ENCODE results near the gene ELP4. TPM values are rescaled to one million over a fixed set of nuclear protein-coding genes. Genes with fewer than 3 reads are reported as not detected.
"Not testable (repeated sequence)": the region's sequence is repeated elsewhere in the genome, so short reads cannot be mapped to it uniquely, and the experiment has no call there.

ELP4 gene
- total RNA-seq, 3 donors from 2014 or later, result 22.2 to 36.1 (median 24.6) TPM

- Histone ChIP-seq H3K4me3 (no peak overlapping the region), H3K4me1 (no peaks in the 10 kb centered on the region), H3K9me3 (no peaks in the 10 kb centered on the region), H3K27ac (no peak overlapping the region), H3K36me3 (no peaks in the 10 kb centered on the region), H3K27me3 (no peaks in the 10 kb centered on the region)
- TF ChIP-seq POLR2A (IDR thresholded peaks at IDR 0.05) (no peak), CTCF (IDR thresholded peaks at IDR 0.05) (no peak), POLR2AphosphoS5 (IDR thresholded peaks at IDR 0.05) (no peak)
- no peak for DNase-seq (ENCODE audit: low spot score in 2 of 2)
- intact Hi-C loops (cut with DNase I; ENCODE audit: low total_unique reads), result no loop called here
Observed at GRCh38 chr11:31535479-31535878, 25.9 kb downstream of the ELP4 start.

- no peaks in the 10 kb centered on the region for H3K36me3 ChIP-seq
- intact Hi-C loops (cut with DNase I; ENCODE audit: low total_unique reads), result no loop called here
- DNase-seq (ENCODE audit: low spot score in 2 of 2), result no peak
- no peaks in the 10 kb centered on the region for H3K4me1 ChIP-seq
- H3K4me3 ChIP-seq, result no peak overlapping the region
- H3K27me3 ChIP-seq, result no peaks in the 10 kb centered on the region
- no peaks in the 10 kb centered on the region for H3K9me3 ChIP-seq
- no peak overlapping the region for H3K27ac ChIP-seq
- TF ChIP-seq POLR2A (IDR thresholded peaks at IDR 0.05), result no peak
- no peak for TF ChIP-seq POLR2AphosphoS5 (IDR thresholded peaks at IDR 0.05)
- no peak for TF ChIP-seq CTCF (IDR thresholded peaks at IDR 0.05)
Observed at GRCh38 chr11:31542862-31543261, 33.3 kb downstream of the ELP4 start.

GRCh38 chr11:31555938-31556337 lies 46.4 kb downstream of the ELP4 start:
- no peak for DNase-seq (ENCODE audit: low spot score in 2 of 2)
- no peaks in the 10 kb centered on the region for H3K27me3 ChIP-seq
- no peak overlapping the region for H3K4me3 ChIP-seq
- H3K4me1 ChIP-seq, result no peaks in the 10 kb centered on the region
- intact Hi-C loops (cut with DNase I; ENCODE audit: low total_unique reads), result no loop called here
- no peaks in the 10 kb centered on the region for H3K36me3 ChIP-seq
- H3K27ac ChIP-seq, result no peak overlapping the region
- H3K9me3 ChIP-seq, result no peaks in the 10 kb centered on the region
- TF ChIP-seq POLR2A (IDR thresholded peaks at IDR 0.05) (no peak), CTCF (IDR thresholded peaks at IDR 0.05) (no peak)

DNA sequence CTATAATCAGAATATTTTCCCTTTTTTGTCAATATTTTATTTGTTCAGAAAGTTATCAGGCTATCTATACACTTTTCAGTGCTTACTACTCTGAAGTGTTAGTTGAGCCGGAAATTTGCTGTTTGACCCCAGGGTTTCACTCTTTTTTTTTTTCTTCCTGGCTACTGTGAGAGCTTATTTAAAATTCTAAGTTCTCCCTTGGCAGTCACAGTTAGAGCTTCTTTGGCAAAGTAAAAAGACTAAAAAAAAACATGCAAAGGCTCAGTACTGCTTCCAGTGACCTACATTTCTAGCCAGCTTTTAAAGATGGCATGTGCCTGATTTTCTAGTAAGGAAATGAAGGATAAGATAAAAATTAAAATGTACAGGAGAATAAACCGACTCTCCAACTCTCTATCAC lies 48.4 kb downstream of the ELP4 start:
- H3K27ac ChIP-seq, result no peak overlapping the region
- no peak for DNase-seq (ENCODE audit: low spot score in 2 of 2)
- intact Hi-C loops (cut with DNase I; ENCODE audit: low total_unique reads), result no loop called here
- no peaks in the 10 kb centered on the region for H3K36me3 ChIP-seq
- H3K27me3 ChIP-seq, result no peaks in the 10 kb centered on the region
- H3K4me1 ChIP-seq, result no peaks in the 10 kb centered on the region
- no peak overlapping the region for H3K4me3 ChIP-seq
- TF ChIP-seq POLR2AphosphoS5 (IDR thresholded peaks at IDR 0.05), result no peak
- no peak for TF ChIP-seq CTCF (IDR thresholded peaks at IDR 0.05)
- TF ChIP-seq POLR2A (IDR thresholded peaks at IDR 0.05), result no peak
- H3K9me3 ChIP-seq, result no peaks in the 10 kb centered on the region

DNA sequence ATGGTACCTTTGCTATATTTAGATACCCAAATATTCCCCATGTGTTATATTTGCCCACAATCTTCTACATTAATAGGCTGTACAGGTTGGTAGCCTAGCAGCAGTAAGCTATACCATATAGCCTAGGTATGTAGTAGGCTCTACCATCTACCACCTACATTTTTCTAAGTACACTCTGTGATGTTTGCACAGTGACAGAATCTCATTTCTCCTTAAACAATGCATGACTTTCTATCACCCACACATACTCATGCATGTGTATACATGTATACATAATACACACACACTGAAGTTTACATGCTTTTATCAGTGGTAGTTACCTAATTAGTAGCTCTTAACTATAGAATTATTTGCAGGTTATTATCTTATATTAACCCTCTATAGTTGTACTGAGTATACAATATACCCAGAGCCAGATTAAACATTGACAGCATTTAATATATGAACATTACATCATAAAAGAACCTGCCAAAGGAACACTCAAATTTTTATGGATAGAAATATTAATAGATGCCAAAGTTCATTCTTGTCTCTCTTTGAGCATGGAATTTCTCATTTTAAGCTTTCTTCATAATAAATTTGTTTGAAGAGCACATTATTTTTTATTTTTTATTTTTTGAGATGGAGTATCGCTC lies 51.4 kb downstream of the ELP4 start:
- H3K27me3 ChIP-seq, result no peaks in the 10 kb centered on the region
- intact Hi-C loops (cut with DNase I; ENCODE audit: low total_unique reads), result no loop called here
- no peaks in the 10 kb centered on the region for H3K4me1 ChIP-seq
- no peak overlapping the region for H3K4me3 ChIP-seq
- no peaks in the 10 kb centered on the region for H3K36me3 ChIP-seq
- TF ChIP-seq CTCF (IDR thresholded peaks at IDR 0.05) (no peak), POLR2A (IDR thresholded peaks at IDR 0.05) (no peak), POLR2AphosphoS5 (IDR thresholded peaks at IDR 0.05) (no peak)
- no peak overlapping the region for H3K27ac ChIP-seq
- no peak for DNase-seq (ENCODE audit: low spot score in 2 of 2)
- no peaks in the 10 kb centered on the region for H3K9me3 ChIP-seq

GRCh38 chr11:31564517-31564916 lies 55.0 kb downstream of the ELP4 start:
- intact Hi-C loops (cut with DNase I; ENCODE audit: low total_unique reads); H3K36me3 ChIP-seq; DNase-seq (ENCODE audit: low spot score in 2 of 2); H3K9me3 ChIP-seq; H3K4me1 ChIP-seq; H3K27me3 ChIP-seq; H3K4me3 ChIP-seq; H3K27ac ChIP-seq: not testable (repeated sequence)

- H3K9me3 ChIP-seq; H3K4me3 ChIP-seq; H3K27ac ChIP-seq; H3K27me3 ChIP-seq; H3K36me3 ChIP-seq; H3K4me1 ChIP-seq; intact Hi-C loops (cut with DNase I; ENCODE audit: low total_unique reads); DNase-seq (ENCODE audit: low spot score in 2 of 2): not testable (repeated sequence)
Observed at GRCh38 chr11:31574133-31574532, 64.6 kb downstream of the ELP4 start.

DNA sequence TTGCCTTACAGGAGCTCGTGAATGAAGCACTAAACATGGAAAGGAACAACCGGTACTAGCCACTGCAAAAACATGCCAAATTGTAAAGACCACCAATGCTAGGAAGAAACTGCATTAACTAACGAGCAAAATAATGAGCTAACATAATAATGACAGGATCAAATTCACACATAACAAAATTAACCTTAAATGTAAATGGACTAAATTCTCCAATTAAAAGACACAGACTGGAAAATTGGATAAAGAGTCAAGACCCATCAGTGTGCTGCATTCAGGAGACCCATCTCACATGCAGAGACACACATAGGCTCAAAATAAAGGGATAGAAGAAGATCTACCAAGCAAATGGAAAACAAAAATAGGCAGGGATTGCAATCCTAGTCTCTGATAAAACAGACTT lies 66.2 kb downstream of the ELP4 start:
- H3K27me3 ChIP-seq; H3K36me3 ChIP-seq; H3K27ac ChIP-seq; H3K4me3 ChIP-seq; H3K4me1 ChIP-seq; intact Hi-C loops (cut with DNase I; ENCODE audit: low total_unique reads); H3K9me3 ChIP-seq; DNase-seq (ENCODE audit: low spot score in 2 of 2): not testable (repeated sequence)

Measured in breast epithelium (tissue), 4 donors.